Kidney (tissue), 14 donors: ENCODE data around the gene ATP11A. TPM values are rescaled to one million over a fixed set of nuclear protein-coding genes. Genes with fewer than 3 reads are reported as not detected.

ENCODE experiments used
- DNase-seq, 5 donors: peaks; one replicate each; pipeline ENCODE4 v3.0.0-alpha.2; 2013 to 2020
- FAIRE-seq: peaks from 2 replicates; lab custom pipeline; 2012; peaks lifted over from hg19 to GRCh38; lab: Jason Lieb, UNC
- H3K27ac ChIP-seq, 2 donors: one replicate each; pipeline ENCODE4 v1.7.0; 2013; ENCODE audit warnings: low read depth in 2 of 2, low read length in 2 of 2, inconsistent platforms in 1 of 2
- H3K27me3 ChIP-seq: one replicate; pipeline ENCODE4 v1.7.1; 2013; ENCODE audit warnings: low read length, inconsistent platforms; ENCODE audit not compliant: control insufficient read depth, insufficient read depth
- H3K36me3 ChIP-seq, 3 donors: one replicate each; pipeline versions ENCODE4 v1.7.0 to v1.7.1; 2013; ENCODE audit warnings: low read length in 3 of 3, control low read depth in 1 of 3, inconsistent platforms in 1 of 3; ENCODE audit not compliant: insufficient read depth in 3 of 3, control insufficient read depth in 2 of 3
- H3K4me1 ChIP-seq, 3 donors: one replicate each; pipeline versions ENCODE4 v1.7.0 to v1.7.1; 2013; ENCODE audit warnings: low read length in 3 of 3, inconsistent platforms in 1 of 3, low read depth in 1 of 3; ENCODE audit not compliant: control insufficient read depth in 2 of 3, insufficient read depth in 2 of 3
- H3K4me3 ChIP-seq, 3 donors: one replicate each; pipeline versions ENCODE4 v1.7.0 to v1.8.1; 2013; ENCODE audit warnings: low read length in 3 of 3, control low read depth in 1 of 3, inconsistent platforms in 1 of 3
- H3K9ac ChIP-seq, 3 donors: one replicate each; pipeline versions ENCODE4 v1.7.0 to v1.7.1; 2013; ENCODE audit warnings: low read length in 3 of 3, control low read depth in 1 of 3, inconsistent platforms in 1 of 3
- H3K9me3 ChIP-seq, 3 donors: one replicate each; pipeline versions ENCODE4 v1.7.0 to v1.7.1; 2013; ENCODE audit warnings: low read length in 3 of 3, control low read depth in 1 of 3, inconsistent platforms in 1 of 3; ENCODE audit not compliant: control insufficient read depth in 2 of 3, insufficient read depth in 1 of 3
- intact Hi-C: fragments of 100-400 bp; cut with DNase I; formaldehyde crosslinking; loops from one replicate; pipeline ENCODE4 v1.11.1; 2022
- polyA plus RNA-seq: library from polyadenylated mRNA; stranded (reverse); fragments of 350-450 nt; fragmentation: Illumina TruSeq; extraction: RNeasy Lipid Tissue Mini Kit (QIAGEN cat#74804); gene quantifications from one replicate; pipeline ENCODE4 v1.2.3, GENCODE V29; 2014; ENCODE audit warnings: low read depth, low replicate concordance; ENCODE audit not compliant: insufficient read depth
- total RNA-seq: library from RNA; stranded (reverse); fragmentation: NEBNext Ultra II Directional; extraction: Animal tissue kit (Norgen Biotek cat#: 25700); gene quantifications from one replicate; pipeline ENCODE4 v1.2.1, GENCODE V29; 2021
- TF ChIP-seq, protein P1 (sequence below): IDR thresholded peaks from 3 replicates; pipeline ENCODE4 v1.5.1; 2012; ENCODE audit warnings: mild to moderate bottlenecking, moderate library complexity, borderline replicate concordance; ENCODE audit not compliant: insufficient read depth; ENCODE audit errors: extremely low read depth
- donor health status: control.
- donor health status: control.
- donor health status: control.
- donor health status: control.
- donor health status: control.
- donor health status: DM: yes; HTN: yes; CAD: no.
- donor health status: Normal renal cell carcinoma (clear cell type).

ATP11A gene
- total and polyA plus RNA-seq, 2 donors from 2014 or later, result 4.9 to 212 TPM

DNA sequence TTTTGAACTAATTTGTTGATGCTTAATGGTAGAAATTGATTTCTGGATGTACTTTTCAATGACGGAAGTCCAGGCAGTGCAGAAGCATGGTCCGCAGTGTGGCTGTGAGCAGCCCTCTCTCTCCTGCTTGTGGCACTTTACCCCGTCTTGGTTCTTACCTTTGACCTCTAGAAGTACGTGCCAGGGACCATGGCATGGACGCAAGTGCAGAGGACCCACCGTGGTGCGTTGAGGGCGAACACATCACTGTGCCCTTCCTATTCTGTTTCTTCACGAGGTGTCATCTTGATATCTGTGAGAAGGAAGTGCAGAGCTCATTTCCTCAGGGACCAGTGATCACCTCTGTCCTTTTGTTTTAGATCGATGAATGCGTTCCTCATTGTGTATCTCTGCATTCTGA lies 135.2 kb downstream of the ATP11A start:
- H3K9ac ChIP-seq, result no peak overlapping the region
- H3K4me1 ChIP-seq, result no peaks in the 10 kb centered on the region
- peaks cover 0 to 36% (median 33%) of the 10 kb centered on the region in 3 donors for H3K36me3 ChIP-seq
- TF ChIP-seq, protein P1, sequence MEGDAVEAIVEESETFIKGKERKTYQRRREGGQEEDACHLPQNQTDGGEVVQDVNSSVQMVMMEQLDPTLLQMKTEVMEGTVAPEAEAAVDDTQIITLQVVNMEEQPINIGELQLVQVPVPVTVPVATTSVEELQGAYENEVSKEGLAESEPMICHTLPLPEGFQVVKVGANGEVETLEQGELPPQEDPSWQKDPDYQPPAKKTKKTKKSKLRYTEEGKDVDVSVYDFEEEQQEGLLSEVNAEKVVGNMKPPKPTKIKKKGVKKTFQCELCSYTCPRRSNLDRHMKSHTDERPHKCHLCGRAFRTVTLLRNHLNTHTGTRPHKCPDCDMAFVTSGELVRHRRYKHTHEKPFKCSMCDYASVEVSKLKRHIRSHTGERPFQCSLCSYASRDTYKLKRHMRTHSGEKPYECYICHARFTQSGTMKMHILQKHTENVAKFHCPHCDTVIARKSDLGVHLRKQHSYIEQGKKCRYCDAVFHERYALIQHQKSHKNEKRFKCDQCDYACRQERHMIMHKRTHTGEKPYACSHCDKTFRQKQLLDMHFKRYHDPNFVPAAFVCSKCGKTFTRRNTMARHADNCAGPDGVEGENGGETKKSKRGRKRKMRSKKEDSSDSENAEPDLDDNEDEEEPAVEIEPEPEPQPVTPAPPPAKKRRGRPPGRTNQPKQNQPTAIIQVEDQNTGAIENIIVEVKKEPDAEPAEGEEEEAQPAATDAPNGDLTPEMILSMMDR, result no peak
- no peaks in the 10 kb centered on the region for H3K9me3 ChIP-seq
- FAIRE-seq (no peak), DNase-seq (no peak)
- no peaks in the 10 kb centered on the region for H3K27me3 ChIP-seq
- no peak overlapping the region for H3K4me3 ChIP-seq
- intact Hi-C loops, result no loop called here
- no peak overlapping the region for H3K27ac ChIP-seq

DNA sequence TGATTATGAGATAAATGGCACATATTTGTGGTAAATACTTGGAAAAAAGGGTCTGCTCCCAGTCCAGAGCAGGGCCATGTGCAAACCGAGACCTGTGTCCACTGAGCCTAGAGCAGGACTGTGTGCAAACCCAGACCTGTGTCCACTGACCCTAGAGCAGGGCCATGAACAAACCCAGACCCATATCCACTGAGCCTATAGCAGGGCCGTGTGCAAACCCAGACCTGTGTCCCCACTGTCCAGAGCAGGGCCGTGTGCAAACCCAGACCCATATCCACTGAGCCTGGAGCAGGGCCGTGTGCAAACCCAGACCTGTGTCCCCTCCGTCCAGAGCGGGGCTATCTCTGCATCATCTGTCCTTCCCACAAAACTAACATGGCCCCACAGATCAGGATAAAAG lies 136.0 kb downstream of the ATP11A start:
- H3K27ac ChIP-seq, result no peak overlapping the region
- no peaks in the 10 kb centered on the region for H3K9me3 ChIP-seq
- intact Hi-C loops, result no loop called here
- no peak for FAIRE-seq
- no peak overlapping the region for H3K4me3 ChIP-seq
- TF ChIP-seq, protein P1, result no peak
- H3K27me3 ChIP-seq, result no peaks in the 10 kb centered on the region
- peaks cover 0 to 30% (median 27%) of the 10 kb centered on the region in 3 donors for H3K36me3 ChIP-seq
- no peak overlapping the region for H3K9ac ChIP-seq
- DNase-seq, result no peak
- H3K4me1 ChIP-seq, result no peaks in the 10 kb centered on the region

DNA sequence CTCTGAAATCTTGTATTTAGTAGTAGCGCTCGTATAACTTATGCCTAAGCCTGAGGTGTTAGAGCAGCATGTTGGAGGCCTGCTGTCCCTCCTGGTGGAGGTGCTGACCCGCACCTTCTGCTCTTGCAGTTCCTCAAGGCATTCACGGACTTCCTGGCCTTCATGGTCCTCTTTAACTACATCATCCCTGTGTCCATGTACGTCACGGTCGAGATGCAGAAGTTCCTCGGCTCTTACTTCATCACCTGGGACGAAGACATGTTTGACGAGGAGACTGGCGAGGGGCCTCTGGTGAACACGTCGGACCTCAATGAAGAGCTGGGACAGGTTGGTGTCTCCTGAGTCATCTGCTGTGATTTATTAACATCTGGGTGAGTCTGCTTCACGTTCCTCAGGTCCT lies 136.7 kb downstream of the ATP11A start:
- no peak for FAIRE-seq
- DNase-seq, result no peak

More for the DNA sequence above, 136.7 kb downstream of the ATP11A start:
- intact Hi-C loops, result no loop called here
- Histone ChIP-seq H3K4me3 (no peak overlapping the region), H3K27ac (no peak overlapping the region), H3K36me3 (peaks cover under 1 to 33% (median 28%) of the 10 kb centered on the region in 3 donors), H3K27me3 (no peaks in the 10 kb centered on the region), H3K9ac (no peak overlapping the region), H3K4me1 (no peaks in the 10 kb centered on the region), H3K9me3 (no peaks in the 10 kb centered on the region)
- TF ChIP-seq, protein P1, result no peak
